Gastroesophageal sphincter (tissue), 3 donors: ENCODE results near the gene STX7.

Experiments used
- EP300 ChIP-seq: sonication (generic); formaldehyde crosslinking; IDR thresholded peaks from one replicate; pipeline ENCODE4 v1.6.1; 2017; ENCODE audit warnings: antibody characterized with exemption, mild to moderate bottlenecking
- POLR2A ChIP-seq, 2 donors: fragments of 450-650 bp; IDR thresholded peaks; one replicate each; pipeline ENCODE4 v1.6.1; 2017; ENCODE audit warnings: antibody characterized with exemption in 2 of 2, mild to moderate bottlenecking in 2 of 2, moderate library complexity in 1 of 2
- POLR2AphosphoS5 ChIP-seq: sonication (generic); formaldehyde crosslinking; IDR thresholded peaks from one replicate; pipeline ENCODE4 v1.6.1; 2017; ENCODE audit warnings: antibody characterized with exemption
- TF ChIP-seq, protein P1 (sequence below), 4 experiments: fragments of 200-600 bp in 2 of 4; fragments of 450-650 bp in 2 of 4; sonication (generic) in 1 of 4; IDR thresholded peaks; one replicate each; pipeline ENCODE4 v1.5.1; 2017 to 2019; ENCODE audit warnings: antibody characterized with exemption in 4 of 4, mild to moderate bottlenecking in 2 of 4, moderate library complexity in 2 of 4

DNA sequence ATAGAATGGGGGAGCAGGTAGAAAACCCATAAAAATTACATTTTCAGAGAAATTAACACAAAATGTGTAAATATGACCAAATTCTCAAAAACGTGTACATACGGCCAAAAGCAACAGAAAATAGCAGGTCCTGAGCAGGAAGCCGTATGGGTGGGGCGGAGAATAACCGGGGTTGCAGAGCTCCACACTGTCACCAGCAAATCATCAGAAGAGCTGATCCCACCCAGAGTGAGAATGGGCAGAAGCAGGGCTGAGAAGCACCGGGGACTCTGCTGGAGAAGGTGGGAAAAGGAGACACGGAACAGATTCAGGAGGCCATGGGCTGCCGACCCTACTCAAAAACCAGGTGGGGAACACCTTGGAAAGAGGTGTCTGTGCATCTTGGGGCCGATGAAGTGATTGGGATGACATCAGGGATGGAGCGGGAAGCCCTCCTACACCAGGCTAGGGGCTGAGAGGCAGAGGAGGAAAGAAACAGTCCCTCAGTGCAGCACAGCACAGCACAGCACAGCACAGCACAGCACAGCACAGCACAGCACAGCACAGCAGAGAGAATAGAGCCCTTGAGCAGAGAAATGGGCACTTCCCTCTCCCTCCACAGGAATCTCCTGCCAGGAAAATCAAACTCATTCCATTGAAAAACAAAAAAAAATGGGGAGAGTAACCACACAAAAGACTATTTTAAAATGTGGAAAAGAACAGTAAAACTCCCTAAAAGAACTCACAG, 22.3 kb downstream of the STX7 start:
- TF ChIP-seq, protein P1, sequence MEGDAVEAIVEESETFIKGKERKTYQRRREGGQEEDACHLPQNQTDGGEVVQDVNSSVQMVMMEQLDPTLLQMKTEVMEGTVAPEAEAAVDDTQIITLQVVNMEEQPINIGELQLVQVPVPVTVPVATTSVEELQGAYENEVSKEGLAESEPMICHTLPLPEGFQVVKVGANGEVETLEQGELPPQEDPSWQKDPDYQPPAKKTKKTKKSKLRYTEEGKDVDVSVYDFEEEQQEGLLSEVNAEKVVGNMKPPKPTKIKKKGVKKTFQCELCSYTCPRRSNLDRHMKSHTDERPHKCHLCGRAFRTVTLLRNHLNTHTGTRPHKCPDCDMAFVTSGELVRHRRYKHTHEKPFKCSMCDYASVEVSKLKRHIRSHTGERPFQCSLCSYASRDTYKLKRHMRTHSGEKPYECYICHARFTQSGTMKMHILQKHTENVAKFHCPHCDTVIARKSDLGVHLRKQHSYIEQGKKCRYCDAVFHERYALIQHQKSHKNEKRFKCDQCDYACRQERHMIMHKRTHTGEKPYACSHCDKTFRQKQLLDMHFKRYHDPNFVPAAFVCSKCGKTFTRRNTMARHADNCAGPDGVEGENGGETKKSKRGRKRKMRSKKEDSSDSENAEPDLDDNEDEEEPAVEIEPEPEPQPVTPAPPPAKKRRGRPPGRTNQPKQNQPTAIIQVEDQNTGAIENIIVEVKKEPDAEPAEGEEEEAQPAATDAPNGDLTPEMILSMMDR (IDR thresholded peaks at IDR 0.05), result no peak
- TF ChIP-seq POLR2A (IDR thresholded peaks at IDR 0.05) (no peak), POLR2AphosphoS5 (no peak), EP300 (no peak)
